ENCODE results near the gene DDX17. TPM values are rescaled to one million over a fixed set of nuclear protein-coding genes. Genes with fewer than 3 reads are reported as not detected.

DDX17 gene
- total and polyA plus RNA-seq, 2 of the 8 experiments (the other 6 are each of a cell fraction or from before 2014, with no cell fraction given): 437 to 441 TPM

- H3K36me3 ChIP-seq (ENCODE audit: control insufficient read depth in 2 of 4, insufficient read depth in 4 of 4, low read length in 3 of 4): no peaks in the 10 kb centered on the region
- H2BK20ac ChIP-seq (ENCODE audit: low read length): no peak overlapping the region
- no peaks in the 10 kb centered on the region for H3K4me1 ChIP-seq (replicated peaks in 1 of 4; ENCODE audit: control insufficient read depth in 3 of 4, insufficient read depth in 4 of 4, low read length in 3 of 4)
- WGBS, 2 experiments (ENCODE audit: extremely low coverage in 1 of 2, insufficient coverage in 1 of 2, insufficient read length in 1 of 2, insufficient replicate concordance in 2 of 2, low coverage in 1 of 2, low lambda C conversion rate in 2 of 2, missing lambda C conversion rate in 1 of 2): 94% methylated on average over 3 of the region's 3 CpGs; no CpG with 5 or more reads in 1 of the 2 experiments
- no peaks in the 10 kb centered on the region for H3K79me2 ChIP-seq (ENCODE audit: control insufficient read depth in 1 of 2, insufficient read depth in 2 of 2, low read length in 2 of 2)
- H3K23me2 ChIP-seq (ENCODE audit: low read depth, low read length): no peaks in the 10 kb centered on the region
- POLR2A ChIA-PET (ENCODE audit: partially characterized antibody): interaction anchor here (1.2 to 2.7 kb wide), 6 partner anchors 17 to 61 kb away, joined by 3 to 9 read pairs (median 3); no protein-coding TSS in a partner anchor
- H4K8ac ChIP-seq (ENCODE audit: extremely low read depth, insufficient read depth, low read length): no peak overlapping the region; the same call in 1 of the 2 replicates
- H4K20me1 ChIP-seq (replicated peaks in 1 of 2; ENCODE audit: control insufficient read depth in 1 of 2, insufficient read depth in 2 of 2, low read length in 2 of 2): no peaks in the 10 kb centered on the region
- no peak overlapping the region for H2BK15ac ChIP-seq (ENCODE audit: low read length)
- no peak overlapping the region for H3K27ac ChIP-seq (ENCODE audit: low read depth, low read length)
- H3K4me3 ChIP-seq (ENCODE audit: extremely low read depth in 1 of 4, insufficient read depth in 2 of 4, low read depth in 3 of 4, low read length in 4 of 4): no peak overlapping the region
- no peak overlapping the region for H3K9ac ChIP-seq (replicated peaks in 1 of 4; ENCODE audit: extremely low read depth in 1 of 4, low read depth in 3 of 4, low read length in 3 of 4)
- FAIRE-seq (no peak), DNase-seq (ENCODE audit: low read depth in 1 of 2, low spot score in 2 of 2) (peak in 1 of 2 experiments; percentile 2)
- H2AK5ac ChIP-seq (ENCODE audit: low read depth, low read length): no peak overlapping the region
- no peak overlapping the region for H3K14ac ChIP-seq (ENCODE audit: insufficient read length)
- H2BK120ac ChIP-seq (replicated peaks; ENCODE audit: low read depth, low read length): no peak overlapping the region
- H3K4me2 ChIP-seq (ENCODE audit: insufficient read depth in 1 of 2, low read depth in 2 of 2, low read length in 2 of 2): no peak overlapping the region
- no peak overlapping the region for H2BK12ac ChIP-seq (ENCODE audit: low read depth, low read length)
- H3K79me1 ChIP-seq (ENCODE audit: low read depth, low read length): no peaks in the 10 kb centered on the region
- CTCF ChIA-PET (ENCODE audit: partially characterized antibody): interaction anchor here (0.6 to 2.9 kb wide), 7 partner anchors 9 to 278 kb away, joined by 3 to 18 read pairs (median 5); partner anchors contain the start of gene DMC1
- no peak overlapping the region for H4K5ac ChIP-seq (ENCODE audit: insufficient read length, low read depth, low read length)
- no peak overlapping the region for H2BK5ac ChIP-seq (ENCODE audit: low read depth, low read length)
- no peak overlapping the region for H2AFZ ChIP-seq (ENCODE audit: low read length)
- no peak overlapping the region for H3K18ac ChIP-seq (ENCODE audit: extremely low read depth, low read length)
- no peak overlapping the region for H3K4ac ChIP-seq (replicated peaks; ENCODE audit: insufficient read length, low read depth, low read length)
- no peak overlapping the region for H4K91ac ChIP-seq (replicated peaks; ENCODE audit: insufficient read length, low read length)
- H3K27me3 ChIP-seq (replicated peaks in 1 of 4; ENCODE audit: control insufficient read depth in 3 of 4, extremely low read depth in 1 of 4, insufficient read depth in 3 of 4, low read length in 3 of 4): no peaks in the 10 kb centered on the region
- no peaks in the 10 kb centered on the region for H3K9me3 ChIP-seq (ENCODE audit: insufficient read depth in 2 of 2, low read depth in 1 of 2, low read length in 1 of 2)
- H3K23ac ChIP-seq (ENCODE audit: insufficient read length): no peak overlapping the region
- no peak overlapping the region for H3K56ac ChIP-seq (replicated peaks; ENCODE audit: insufficient read length, low read depth, low read length)
- no peak for TF ChIP-seq POLR2A (IDR thresholded peaks at IDR 0.05; ENCODE audit: control extremely low read depth in 1 of 2, low read depth in 2 of 2, low read length in 2 of 2)
- no peak for TF ChIP-seq BRCA1 (IDR thresholded peaks at IDR 0.05; ENCODE audit: low read depth, low read length)
- TF ChIP-seq RFX5 (IDR thresholded peaks at IDR 0.05; ENCODE audit: borderline replicate concordance, low read depth, low read length): no peak
These were observed 18.3 kb upstream of the DDX17 start for GRCh38 chr22:38524429-38524828.
